Activated T-helper 2 cell treated with anti-CD3 and anti-CD28 coated beads, Interferon-gamma antibody, Interleukin-2, Interleukin-4, amounts not matched to agents 10 μg/mL and 5 μg/mL and 100 μg/mL, durations not matched to agents 14 hours and 24 hours and 36 hours (primary cell): Measurements from ENCODE around the gene CMSS1. TPM values are rescaled to one million over a fixed set of nuclear protein-coding genes. Genes with fewer than 3 reads are reported as not detected.

Experiments
- DNase-seq: peaks from one replicate; pipeline ENCODE4 v3.0.0; 2021; ENCODE audit warnings: low spot score
- H3K27ac Mint-ChIP-seq: one replicate; pipeline ENCODE4 v1.8.0; 2021; ENCODE audit warnings: mixed read lengths
- H3K27me3 Mint-ChIP-seq: one replicate; pipeline ENCODE4 v1.8.0; 2021; ENCODE audit warnings: low read depth, mixed read lengths
- H3K36me3 Mint-ChIP-seq: one replicate; pipeline ENCODE4 v1.8.0; 2021; ENCODE audit warnings: low read depth, mixed read lengths
- H3K4me1 Mint-ChIP-seq: one replicate; pipeline ENCODE4 v1.8.0; 2021; ENCODE audit warnings: low read depth, mixed read lengths
- H3K4me3 Mint-ChIP-seq: one replicate; pipeline ENCODE4 v1.8.0; 2021; ENCODE audit warnings: low read depth, mild to moderate bottlenecking, moderate library complexity, mixed read lengths
- H3K9me3 Mint-ChIP-seq: one replicate; pipeline ENCODE4 v1.8.0; 2021; ENCODE audit warnings: mixed read lengths
- intact Hi-C: fragments of 100-400 bp; cut with micrococcal nuclease; formaldehyde crosslinking; loops from one replicate; pipeline ENCODE4 v1.15.1; 2023
- total RNA-seq: library from RNA; stranded (reverse); gene quantifications from 2 replicates; pipeline ENCODE4 v1.2.3, GENCODE V29; 2022

The CMSS1 gene
- total RNA-seq, 1 donor from 2014 or later, result 138 TPM

DNA sequence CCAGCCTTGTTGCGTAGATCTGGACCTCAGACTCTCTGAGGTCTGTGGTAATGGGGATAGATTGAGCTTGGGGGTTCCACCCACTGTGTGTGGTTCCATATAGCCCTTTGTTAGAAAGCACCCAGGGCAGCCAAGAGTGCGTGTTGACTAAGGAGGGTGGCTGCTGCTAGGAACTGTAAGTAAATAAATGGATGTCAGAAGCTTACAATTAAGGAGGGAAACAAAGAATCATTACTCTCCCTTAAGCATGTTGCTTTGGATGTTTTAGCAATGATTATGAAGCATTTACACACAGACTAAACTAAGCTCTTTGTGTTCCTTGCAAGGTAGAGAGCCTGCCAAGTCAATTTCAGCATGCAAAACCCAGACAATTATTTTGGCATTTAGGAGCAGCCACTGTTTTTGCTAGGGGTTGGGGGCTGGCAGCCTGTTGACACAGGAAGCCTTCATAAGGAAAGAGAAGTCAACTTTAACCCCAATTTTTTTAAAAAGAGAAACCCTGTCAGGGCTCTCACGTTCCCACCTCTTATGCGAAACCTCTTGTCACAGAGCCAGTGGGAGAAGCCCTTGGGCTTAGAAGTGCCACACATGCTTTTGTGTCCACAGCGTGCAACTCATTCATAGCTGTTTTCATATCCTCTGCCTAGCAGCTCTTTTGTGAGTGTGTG lies 127.8 kb downstream of the CMSS1 start:
- Mint-ChIP-seq H3K27ac (no peak overlapping the region), H3K9me3 (no peaks in the 10 kb centered on the region), H3K4me1 (peaks cover 14% of the 10 kb centered on the region), H3K36me3 (no peaks in the 10 kb centered on the region), H3K27me3 (no peaks in the 10 kb centered on the region), H3K4me3 (no peak overlapping the region)
- intact Hi-C loops, result no loop called here
- no peak for DNase-seq

DNA sequence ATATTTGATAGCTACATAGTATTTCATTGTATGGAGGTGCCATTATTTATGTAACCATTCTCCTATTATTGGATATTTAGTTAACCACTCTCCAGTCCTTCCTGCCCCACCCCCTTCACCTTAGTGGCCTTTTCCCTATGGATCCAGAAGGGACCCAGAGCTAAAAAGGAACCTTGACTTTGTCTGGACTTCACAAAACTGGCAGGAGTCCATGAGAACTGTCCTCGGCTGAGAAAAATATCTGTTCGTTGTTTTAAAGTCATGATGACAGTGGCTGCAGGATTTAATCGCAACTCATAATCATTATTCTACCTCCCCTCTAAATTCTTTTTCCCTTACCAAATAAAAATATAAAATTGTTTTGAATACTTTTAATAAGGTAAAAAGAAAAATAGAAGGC lies 129.7 kb downstream of the CMSS1 start:
- intact Hi-C loops, result no loop called here
- no peak for DNase-seq
- no peaks in the 10 kb centered on the region for H3K27me3 Mint-ChIP-seq

DNA sequence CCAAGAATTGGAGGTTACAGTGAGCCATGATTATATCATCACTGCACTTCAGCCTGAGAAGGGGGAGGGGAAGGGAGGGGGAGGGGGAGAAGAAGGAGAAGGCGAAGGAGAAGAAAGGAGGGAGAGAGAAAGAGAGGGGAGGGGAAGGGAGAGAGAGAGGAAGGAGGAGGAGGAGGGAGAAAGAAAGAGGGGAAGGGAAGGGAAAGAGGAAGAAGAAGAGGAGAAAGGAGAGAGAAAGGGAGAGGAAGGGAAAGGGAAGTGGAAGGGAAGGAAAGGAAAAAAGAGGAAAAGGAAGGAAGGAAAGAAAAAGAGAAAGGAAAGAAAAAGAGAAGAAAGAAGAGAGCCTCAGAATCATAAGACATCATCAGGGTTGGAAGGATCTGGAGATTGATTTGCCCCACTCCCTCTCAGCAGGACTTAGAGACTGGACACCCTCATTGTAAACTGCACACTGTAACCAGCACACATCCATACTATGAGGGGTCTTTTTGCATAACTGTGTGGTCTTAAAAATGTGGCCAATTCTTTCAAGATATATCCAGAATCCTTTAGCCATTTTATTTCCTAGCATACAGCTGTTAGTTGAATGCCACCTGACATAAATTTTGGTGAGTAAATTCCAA lies 130.9 kb downstream of the CMSS1 start:
- intact Hi-C loops, result no loop called here
- H3K4me1 Mint-ChIP-seq, result peaks cover 27% of the 10 kb centered on the region
- no peaks in the 10 kb centered on the region for H3K27me3 Mint-ChIP-seq
- H3K36me3 Mint-ChIP-seq, result no peaks in the 10 kb centered on the region
- H3K27ac Mint-ChIP-seq, result no peak overlapping the region
- no peaks in the 10 kb centered on the region for H3K9me3 Mint-ChIP-seq
- no peak for DNase-seq
- no peak overlapping the region for H3K4me3 Mint-ChIP-seq

More for the DNA sequence above, 129.7 kb downstream of the CMSS1 start:
- no peak overlapping the region for H3K4me3 Mint-ChIP-seq
- H3K27ac Mint-ChIP-seq, result no peak overlapping the region
- H3K36me3 Mint-ChIP-seq, result no peaks in the 10 kb centered on the region
- H3K4me1 Mint-ChIP-seq, result peaks cover 22% of the 10 kb centered on the region
- no peaks in the 10 kb centered on the region for H3K9me3 Mint-ChIP-seq

DNA sequence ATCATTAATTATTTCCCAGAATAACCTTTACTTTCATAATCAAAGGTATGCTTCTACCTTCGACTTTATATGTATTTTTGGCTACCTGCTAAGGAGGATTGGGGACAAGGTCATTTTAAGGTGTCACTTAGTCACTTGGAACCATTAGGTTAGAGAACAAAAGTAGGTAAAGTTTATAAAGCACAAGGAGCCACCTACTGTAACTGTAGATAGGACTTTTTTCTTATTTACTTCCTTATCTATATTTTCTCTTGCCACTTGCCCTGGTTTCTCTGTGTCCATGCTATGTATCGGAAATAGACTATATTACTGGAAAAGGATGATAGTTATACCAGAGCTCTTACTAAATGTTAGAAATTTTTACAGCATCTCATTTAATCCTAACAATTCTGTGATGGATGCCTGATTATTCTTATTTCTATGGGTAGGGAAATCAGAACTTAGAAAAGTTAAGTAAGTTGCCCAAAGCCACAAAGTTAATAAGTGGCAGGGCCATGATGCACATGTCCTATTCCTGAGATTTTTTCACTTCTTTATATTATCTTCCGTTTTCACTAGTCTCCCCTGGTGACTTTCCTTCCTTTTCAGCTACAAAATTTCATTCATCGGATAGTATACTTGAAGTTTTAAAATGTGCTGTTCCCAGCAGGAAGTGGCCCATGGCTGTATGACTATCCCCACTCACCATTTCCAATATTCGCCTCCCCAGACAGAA lies 132.5 kb downstream of the CMSS1 start:
- Mint-ChIP-seq H3K36me3 (no peaks in the 10 kb centered on the region), H3K27me3 (no peaks in the 10 kb centered on the region), H3K4me3 (no peak overlapping the region), H3K4me1 (peaks cover 26% of the 10 kb centered on the region), H3K27ac (peak overlapping the region; percentile 20), H3K9me3 (no peaks in the 10 kb centered on the region)
- intact Hi-C loops, result no loop called here
- DNase-seq, result no peak

DNA sequence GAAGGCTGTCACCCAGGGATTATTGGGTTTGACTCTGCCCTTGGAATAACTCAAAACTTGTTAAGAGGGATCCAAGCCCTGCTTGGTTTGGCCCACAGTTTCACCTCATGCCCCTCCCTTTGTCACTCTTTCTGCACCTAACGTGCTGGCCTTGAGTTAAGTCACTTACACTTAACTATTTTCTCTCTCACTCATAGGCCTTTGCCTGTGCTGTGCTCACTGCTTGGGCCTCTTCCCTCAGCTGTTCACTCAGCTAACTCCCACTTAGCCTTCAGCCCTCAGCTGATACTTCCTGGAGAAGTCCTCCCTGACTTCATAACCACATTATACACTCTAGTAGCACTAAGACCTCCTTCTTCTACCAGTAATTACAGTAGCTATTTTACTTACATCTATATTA lies 133.3 kb downstream of the CMSS1 start:
- intact Hi-C loops, result no loop called here
- Mint-ChIP-seq H3K36me3 (no peaks in the 10 kb centered on the region), H3K27ac (no peak overlapping the region), H3K4me1 (peaks cover 22% of the 10 kb centered on the region), H3K4me3 (no peak overlapping the region), H3K27me3 (no peaks in the 10 kb centered on the region), H3K9me3 (no peaks in the 10 kb centered on the region)
- DNase-seq, result no peak

DNA sequence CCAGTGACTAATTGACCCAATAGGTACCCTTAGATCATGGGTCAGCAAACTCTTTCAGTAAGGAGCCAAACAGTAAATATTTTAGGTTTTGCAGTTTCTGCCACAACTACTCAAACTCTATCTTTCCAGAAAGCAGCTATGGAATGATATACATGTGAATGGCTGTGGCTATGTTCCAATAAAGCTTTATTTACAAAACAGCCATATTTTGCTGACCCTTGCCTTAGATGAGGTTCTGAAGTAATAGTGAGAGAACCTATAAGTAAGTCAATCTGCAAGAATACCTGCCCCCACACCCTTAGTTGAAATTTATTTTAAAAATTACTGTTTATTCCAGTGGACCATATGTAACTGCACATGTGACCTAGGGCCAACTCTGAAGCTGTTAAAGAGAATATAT lies 134.0 kb downstream of the CMSS1 start:
- no peaks in the 10 kb centered on the region for H3K36me3 Mint-ChIP-seq
- H3K4me1 Mint-ChIP-seq, result peaks cover 22% of the 10 kb centered on the region
- no peak overlapping the region for H3K4me3 Mint-ChIP-seq
- H3K9me3 Mint-ChIP-seq, result no peaks in the 10 kb centered on the region
- H3K27me3 Mint-ChIP-seq, result no peaks in the 10 kb centered on the region
- DNase-seq, result no peak
- intact Hi-C loops, result no loop called here
- no peak overlapping the region for H3K27ac Mint-ChIP-seq

DNA sequence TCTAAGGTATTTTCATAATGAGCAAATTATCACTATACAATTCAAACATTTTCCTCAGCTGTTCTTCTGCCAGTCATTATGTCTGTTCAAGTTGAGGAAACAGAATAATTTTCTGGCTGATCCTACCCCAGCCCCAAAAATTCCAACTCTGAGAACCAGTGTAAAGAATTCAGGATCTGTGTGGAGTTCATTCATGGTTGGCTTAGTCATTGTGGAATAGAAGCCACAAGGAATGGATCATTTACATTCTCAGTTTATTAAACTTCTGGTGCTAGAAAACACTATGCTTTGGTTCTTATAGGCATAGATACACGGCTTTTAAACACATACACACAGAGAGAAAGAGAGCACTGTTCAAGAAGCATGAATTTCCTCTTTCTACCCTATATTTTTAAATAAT lies 134.6 kb downstream of the CMSS1 start:
- DNase-seq, result no peak
- Mint-ChIP-seq H3K36me3 (no peaks in the 10 kb centered on the region), H3K4me3 (no peak overlapping the region), H3K27me3 (no peaks in the 10 kb centered on the region), H3K9me3 (no peaks in the 10 kb centered on the region), H3K27ac (no peak overlapping the region), H3K4me1 (peaks cover 22% of the 10 kb centered on the region)
- intact Hi-C loops, result no loop called here

DNA sequence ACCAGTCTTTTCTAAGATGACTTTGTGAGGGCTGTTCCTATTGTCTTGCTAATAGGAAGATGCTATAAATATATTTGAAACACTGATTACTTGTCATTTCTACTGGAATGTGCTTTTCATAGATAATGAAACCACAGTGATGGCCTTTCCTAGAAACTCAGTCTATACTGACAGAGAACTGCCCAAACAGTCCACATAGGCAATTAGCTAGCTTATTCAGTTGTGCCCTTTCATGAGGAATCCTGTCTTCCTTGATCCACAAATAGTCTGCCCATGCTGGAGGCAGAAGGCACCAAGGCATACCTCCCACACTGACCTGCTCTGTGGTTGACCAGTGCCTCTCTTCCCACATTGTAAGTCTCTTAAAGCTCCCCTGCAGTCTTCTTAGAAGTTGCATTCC lies 135.9 kb downstream of the CMSS1 start:
- H3K27me3 Mint-ChIP-seq, result no peaks in the 10 kb centered on the region
- H3K27ac Mint-ChIP-seq, result no peak overlapping the region
- H3K9me3 Mint-ChIP-seq, result no peaks in the 10 kb centered on the region
- no peak for DNase-seq
- H3K4me3 Mint-ChIP-seq, result no peak overlapping the region
- H3K36me3 Mint-ChIP-seq, result no peaks in the 10 kb centered on the region
- peaks cover 22% of the 10 kb centered on the region for H3K4me1 Mint-ChIP-seq
- intact Hi-C loops, result no loop called here

DNA sequence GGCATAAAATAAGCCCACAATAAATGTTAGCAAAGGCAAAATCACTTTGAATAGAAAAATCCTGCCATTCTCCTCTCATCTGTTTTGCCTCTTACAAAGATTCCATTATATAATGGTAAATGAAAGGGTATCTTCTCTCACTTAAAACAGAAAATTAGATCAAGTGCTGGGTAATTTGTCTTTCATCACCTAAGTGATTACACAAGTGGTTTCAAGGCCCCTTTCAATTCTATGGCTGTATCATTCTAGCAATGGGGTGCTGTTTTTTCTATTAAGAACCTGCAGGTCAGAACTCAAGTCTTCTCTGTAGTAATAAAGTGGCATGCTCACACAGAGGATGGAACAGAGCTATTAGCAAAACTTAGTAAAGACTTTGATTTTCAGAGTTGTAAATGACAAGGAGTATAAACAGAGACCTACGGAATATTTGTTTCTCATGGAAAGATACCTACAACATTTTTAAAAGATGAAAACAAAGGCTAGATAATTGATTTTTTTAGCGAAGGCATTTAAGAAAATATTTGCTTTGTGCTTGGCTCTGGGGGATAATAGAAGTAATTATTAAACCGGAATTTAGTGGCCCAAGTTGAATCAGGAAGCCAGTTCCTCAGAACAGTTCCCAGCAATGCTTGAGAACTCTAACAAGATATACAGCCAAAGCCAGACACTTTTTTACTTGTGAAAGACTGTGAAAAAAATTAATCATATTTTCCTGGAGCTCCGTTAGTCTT lies 137.4 kb downstream of the CMSS1 start:
- H3K4me1 Mint-ChIP-seq, result peaks cover 22% of the 10 kb centered on the region
- no peak for DNase-seq
- no peaks in the 10 kb centered on the region for H3K27me3 Mint-ChIP-seq
- no peaks in the 10 kb centered on the region for H3K36me3 Mint-ChIP-seq
- intact Hi-C loops, result no loop called here
- H3K27ac Mint-ChIP-seq, result no peak overlapping the region
- no peaks in the 10 kb centered on the region for H3K9me3 Mint-ChIP-seq
- H3K4me3 Mint-ChIP-seq, result no peak overlapping the region

DNA sequence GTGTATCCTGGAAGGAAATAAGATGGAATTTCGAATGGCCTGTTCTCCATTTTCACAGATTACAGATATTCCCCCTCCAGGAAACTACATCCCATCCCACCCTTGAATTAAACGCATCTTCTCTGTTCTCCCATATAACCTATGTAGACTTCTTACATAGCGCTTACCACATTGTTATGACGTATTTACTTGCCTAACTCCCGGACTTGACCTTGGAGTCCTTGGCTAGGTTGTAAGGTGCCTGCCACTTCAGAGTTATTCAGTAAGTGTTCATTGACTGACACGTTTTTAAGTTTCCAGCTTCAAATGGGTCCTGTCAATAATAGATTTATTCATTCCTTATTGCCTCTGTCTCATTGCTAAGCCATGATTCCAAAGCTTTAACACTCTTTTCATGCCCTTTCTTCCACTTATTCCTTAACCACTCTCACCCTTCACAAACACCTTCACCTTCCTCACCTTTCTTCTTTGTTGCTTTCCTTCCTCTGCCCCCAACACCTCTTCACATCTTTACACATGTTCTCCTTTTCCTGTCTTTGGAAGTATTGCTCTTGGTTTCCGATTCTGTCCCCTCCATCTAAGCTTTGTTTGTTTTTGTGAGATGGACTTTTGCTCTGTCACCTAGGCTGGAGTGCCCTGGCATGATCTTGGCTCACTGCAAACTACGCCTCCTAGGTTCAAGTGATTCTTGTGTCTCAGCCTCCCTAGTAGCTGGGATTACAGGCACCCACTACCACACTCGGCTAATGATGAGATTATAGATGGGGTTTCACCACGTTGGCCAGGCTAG lies 138.3 kb downstream of the CMSS1 start:
- H3K4me1 Mint-ChIP-seq, result peaks cover 19% of the 10 kb centered on the region
- no peak overlapping the region for H3K4me3 Mint-ChIP-seq
- intact Hi-C loops, result no loop called here
- no peak overlapping the region for H3K27ac Mint-ChIP-seq
- H3K27me3 Mint-ChIP-seq, result no peaks in the 10 kb centered on the region
- no peaks in the 10 kb centered on the region for H3K36me3 Mint-ChIP-seq
- no peaks in the 10 kb centered on the region for H3K9me3 Mint-ChIP-seq
- no peak for DNase-seq

DNA sequence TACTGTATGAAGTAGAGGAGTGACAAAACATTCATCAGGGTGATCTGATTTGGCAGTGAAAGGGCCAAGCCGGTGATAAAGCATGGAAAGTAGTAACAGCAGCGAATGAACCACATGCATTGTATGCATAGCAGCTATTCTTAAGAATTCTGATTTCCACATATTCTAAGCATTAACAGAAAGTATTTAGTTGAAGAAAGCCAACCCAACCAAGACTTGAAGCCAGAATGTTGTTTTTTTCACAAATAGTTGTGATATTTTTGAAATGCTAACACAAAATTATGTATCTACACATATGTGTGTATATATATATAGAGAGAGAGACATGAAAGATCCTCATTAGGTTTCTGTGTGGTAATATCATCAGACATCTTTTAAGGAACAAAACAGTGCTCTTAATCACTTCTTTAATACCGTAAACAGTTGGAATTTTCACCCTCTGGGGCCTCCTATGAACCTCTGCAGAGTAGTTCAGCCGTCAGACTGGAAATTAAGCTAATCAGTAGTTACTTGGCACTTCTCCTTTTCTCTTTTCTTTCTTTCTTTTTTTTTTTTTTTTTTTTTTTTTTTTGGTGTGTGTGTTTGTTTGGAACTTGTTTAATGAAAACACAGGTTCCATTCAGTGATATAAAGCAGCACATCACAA lies 139.6 kb downstream of the CMSS1 start:
- DNase-seq, result no peak
- Mint-ChIP-seq H3K4me3 (no peak overlapping the region), H3K4me1 (peaks cover 15% of the 10 kb centered on the region), H3K9me3 (no peaks in the 10 kb centered on the region), H3K27ac (no peak overlapping the region), H3K36me3 (no peaks in the 10 kb centered on the region), H3K27me3 (no peaks in the 10 kb centered on the region)
- intact Hi-C loops, result no loop called here
